PC-9 (cell line): ENCODE results near the gene INTS11.

ENCODE experiments used
- EZH2 ChIP-seq: fragments of 200-600 bp; sonication (generic); IDR thresholded peaks from 2 replicates; pipeline ENCODE4 v1.8.0; 2017; ENCODE audit warnings: antibody characterized with exemption, low read depth
- TF ChIP-seq, protein P1 (sequence below): fragments of 200-600 bp; sonication (generic); conservative IDR thresholded peaks from 2 replicates; pipeline ENCODE4 v1.6.1; 2017; ENCODE audit warnings: mixed run types, antibody characterized with exemption, mild to moderate bottlenecking, moderate library complexity

DNA sequence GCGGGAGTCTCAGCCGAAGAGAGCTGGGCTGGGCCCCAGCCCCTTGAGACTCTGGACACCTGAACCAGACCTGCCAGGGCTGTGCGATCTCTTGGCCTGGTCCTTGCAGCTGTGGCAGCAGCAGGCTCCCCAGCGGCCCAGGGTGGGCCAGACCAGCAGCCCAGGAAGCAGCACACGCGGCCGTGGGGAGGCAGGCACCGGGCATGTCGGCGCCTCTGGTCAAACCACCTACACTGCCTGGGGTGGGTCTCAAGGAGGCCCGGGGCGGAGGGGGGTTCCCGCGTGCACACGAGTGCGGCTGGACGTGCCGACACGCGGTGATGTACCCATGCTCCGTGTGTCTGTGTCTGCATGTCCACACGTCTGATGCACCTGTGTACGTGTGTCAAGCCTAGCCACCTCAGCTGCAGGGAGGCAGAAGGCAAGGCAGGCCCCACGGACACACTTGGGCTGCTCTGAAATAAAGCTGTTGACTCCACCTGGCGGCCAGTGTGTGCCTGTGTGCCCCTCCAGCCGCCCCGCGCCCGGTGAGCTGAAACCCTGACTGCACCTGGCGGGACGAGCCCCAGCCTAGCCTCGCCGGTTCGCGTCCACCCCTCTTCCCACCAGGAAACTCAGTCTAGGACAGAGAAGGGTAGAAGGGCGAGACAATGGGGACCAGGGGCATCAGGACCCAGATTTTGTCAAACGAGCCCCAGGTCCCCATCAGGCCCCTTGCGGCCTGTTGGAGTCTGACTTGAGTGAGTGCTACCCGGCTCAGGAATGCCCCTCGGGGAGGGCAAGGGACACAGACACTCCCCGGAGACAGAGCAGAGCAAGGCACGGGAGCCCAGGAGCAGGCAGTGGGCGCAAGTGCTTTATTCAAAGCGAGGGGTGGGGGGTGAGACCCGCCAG lies 32.7 kb downstream of the INTS11 start:
- TF ChIP-seq, protein P1, sequence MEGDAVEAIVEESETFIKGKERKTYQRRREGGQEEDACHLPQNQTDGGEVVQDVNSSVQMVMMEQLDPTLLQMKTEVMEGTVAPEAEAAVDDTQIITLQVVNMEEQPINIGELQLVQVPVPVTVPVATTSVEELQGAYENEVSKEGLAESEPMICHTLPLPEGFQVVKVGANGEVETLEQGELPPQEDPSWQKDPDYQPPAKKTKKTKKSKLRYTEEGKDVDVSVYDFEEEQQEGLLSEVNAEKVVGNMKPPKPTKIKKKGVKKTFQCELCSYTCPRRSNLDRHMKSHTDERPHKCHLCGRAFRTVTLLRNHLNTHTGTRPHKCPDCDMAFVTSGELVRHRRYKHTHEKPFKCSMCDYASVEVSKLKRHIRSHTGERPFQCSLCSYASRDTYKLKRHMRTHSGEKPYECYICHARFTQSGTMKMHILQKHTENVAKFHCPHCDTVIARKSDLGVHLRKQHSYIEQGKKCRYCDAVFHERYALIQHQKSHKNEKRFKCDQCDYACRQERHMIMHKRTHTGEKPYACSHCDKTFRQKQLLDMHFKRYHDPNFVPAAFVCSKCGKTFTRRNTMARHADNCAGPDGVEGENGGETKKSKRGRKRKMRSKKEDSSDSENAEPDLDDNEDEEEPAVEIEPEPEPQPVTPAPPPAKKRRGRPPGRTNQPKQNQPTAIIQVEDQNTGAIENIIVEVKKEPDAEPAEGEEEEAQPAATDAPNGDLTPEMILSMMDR = peak; percentile 80
- no peak for TF ChIP-seq EZH2
